Omental fat pad (tissue), 4 donors: ENCODE results near the gene OAS2. TPM values are rescaled to one million over a fixed set of nuclear protein-coding genes. Genes with fewer than 3 reads are reported as not detected.

Experiments used
- ATAC-seq: fragments of 150-250 bp; one replicate; pipeline ENCODE4 v1.9.1; 2016; ENCODE audit warnings: mild to moderate bottlenecking, moderate library complexity; ENCODE audit not compliant: low FRiP score
- DNase-seq: peaks from one replicate; pipeline ENCODE4 v3.0.0-alpha.2; 2019; ENCODE audit warnings: low spot score
- total RNA-seq, 4 donors: library from RNA; depleted of rRNA; stranded (reverse); fragments of >200 nt; gene quantifications; one replicate each; pipeline ENCODE4 v1.1.0, GENCODE V29; 2016
- TF ChIP-seq, protein P1 (sequence below), 3 donors: fragments of 450-650 bp; IDR thresholded peaks; one replicate each; pipeline ENCODE4 v1.5.1; 2016 to 2017; ENCODE audit warnings: antibody characterized with exemption in 3 of 3, mild to moderate bottlenecking in 3 of 3, moderate library complexity in 2 of 3

The OAS2 gene, protein sequence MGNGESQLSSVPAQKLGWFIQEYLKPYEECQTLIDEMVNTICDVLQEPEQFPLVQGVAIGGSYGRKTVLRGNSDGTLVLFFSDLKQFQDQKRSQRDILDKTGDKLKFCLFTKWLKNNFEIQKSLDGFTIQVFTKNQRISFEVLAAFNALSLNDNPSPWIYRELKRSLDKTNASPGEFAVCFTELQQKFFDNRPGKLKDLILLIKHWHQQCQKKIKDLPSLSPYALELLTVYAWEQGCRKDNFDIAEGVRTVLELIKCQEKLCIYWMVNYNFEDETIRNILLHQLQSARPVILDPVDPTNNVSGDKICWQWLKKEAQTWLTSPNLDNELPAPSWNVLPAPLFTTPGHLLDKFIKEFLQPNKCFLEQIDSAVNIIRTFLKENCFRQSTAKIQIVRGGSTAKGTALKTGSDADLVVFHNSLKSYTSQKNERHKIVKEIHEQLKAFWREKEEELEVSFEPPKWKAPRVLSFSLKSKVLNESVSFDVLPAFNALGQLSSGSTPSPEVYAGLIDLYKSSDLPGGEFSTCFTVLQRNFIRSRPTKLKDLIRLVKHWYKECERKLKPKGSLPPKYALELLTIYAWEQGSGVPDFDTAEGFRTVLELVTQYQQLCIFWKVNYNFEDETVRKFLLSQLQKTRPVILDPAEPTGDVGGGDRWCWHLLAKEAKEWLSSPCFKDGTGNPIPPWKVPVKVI
- 10 to 100 TPM in 3 of 4 donors, 1 to 10 TPM in 1; 8.2 to 41.9 (median 13.2) TPM for total RNA-seq

- TF ChIP-seq, protein P1, sequence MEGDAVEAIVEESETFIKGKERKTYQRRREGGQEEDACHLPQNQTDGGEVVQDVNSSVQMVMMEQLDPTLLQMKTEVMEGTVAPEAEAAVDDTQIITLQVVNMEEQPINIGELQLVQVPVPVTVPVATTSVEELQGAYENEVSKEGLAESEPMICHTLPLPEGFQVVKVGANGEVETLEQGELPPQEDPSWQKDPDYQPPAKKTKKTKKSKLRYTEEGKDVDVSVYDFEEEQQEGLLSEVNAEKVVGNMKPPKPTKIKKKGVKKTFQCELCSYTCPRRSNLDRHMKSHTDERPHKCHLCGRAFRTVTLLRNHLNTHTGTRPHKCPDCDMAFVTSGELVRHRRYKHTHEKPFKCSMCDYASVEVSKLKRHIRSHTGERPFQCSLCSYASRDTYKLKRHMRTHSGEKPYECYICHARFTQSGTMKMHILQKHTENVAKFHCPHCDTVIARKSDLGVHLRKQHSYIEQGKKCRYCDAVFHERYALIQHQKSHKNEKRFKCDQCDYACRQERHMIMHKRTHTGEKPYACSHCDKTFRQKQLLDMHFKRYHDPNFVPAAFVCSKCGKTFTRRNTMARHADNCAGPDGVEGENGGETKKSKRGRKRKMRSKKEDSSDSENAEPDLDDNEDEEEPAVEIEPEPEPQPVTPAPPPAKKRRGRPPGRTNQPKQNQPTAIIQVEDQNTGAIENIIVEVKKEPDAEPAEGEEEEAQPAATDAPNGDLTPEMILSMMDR (IDR thresholded peaks at IDR 0.05) = no peak
- DNase-seq (no peak), ATAC-seq (peak; percentile 97)
Observed at GRCh38 chr12:112978163-112979040, at the start of gene OAS2. OAS2 (plus strand) TSS chr12:112978519; CDS start chr12:112978609, 90 bp downstream.

- DNase-seq = no peak
Observed at GRCh38 chr12:112928978-112929377, 49.3 kb upstream of the OAS2 start.

DNA sequence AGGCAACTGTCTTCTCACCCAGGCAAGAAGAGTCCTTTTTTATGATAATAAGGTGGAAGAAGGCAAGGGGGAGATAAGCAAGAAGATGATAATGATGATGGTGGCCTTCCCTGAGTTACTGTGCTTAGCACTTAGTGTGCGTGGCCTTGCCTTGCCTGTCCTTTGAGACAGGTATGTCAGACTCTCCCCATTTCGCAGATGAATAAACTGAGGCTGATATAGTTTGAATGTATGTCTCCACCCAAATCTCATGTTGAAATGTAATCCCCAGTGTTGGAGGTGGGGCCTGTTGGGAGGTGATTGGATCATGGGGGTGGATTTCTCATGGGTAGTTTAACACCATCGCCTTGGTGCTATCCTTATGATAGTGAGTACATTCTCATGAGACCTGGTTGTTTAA, 48.6 kb upstream of the OAS2 start:
- TF ChIP-seq, protein P1 (IDR thresholded peaks at IDR 0.05) = no peak
- no peak for DNase-seq
- no peak for ATAC-seq

More at GRCh38 chr12:112928978-112929377, 49.3 kb upstream of the OAS2 start:
- TF ChIP-seq, protein P1 (IDR thresholded peaks at IDR 0.05) = no peak
- ATAC-seq = no peak

- no peak for ATAC-seq
- DNase-seq = no peak
- TF ChIP-seq, protein P1 (IDR thresholded peaks at IDR 0.05) = no peak
Observed at GRCh38 chr12:112930350-112930749, 48.0 kb upstream of the OAS2 start.

DNA sequence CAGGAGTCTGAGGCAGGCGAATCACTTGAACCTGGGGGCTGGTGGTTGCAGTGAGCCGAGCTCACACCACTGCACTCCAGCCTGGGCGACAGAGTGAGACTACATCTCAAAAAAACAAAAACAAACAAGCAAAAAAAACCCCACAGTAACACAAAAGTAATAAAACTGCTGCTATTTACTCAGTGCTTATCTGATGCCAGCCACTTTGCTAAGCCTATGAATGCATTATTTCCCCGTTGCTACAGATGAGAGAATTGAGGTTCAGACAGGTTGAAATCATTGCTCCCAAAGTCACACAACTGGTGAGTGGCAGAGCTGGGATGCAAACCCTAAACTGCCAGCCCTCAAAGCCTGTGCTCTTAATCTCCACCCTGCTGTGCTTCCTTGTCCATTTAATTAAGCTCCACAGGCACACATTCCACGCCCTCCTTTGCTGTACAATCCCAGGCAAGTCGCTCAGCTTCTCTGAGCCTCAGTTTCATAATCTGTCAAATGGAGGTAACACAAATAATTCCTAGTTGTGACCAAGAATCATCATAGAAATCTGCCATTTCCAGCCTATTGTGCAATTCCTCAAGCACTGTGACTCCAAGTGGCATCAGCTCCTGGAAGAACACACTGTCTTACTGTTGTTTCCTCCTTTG, 45.7 kb upstream of the OAS2 start:
- TF ChIP-seq, protein P1 (IDR thresholded peaks at IDR 0.05) = no peak
- ATAC-seq (no peak), DNase-seq (no peak)

DNA sequence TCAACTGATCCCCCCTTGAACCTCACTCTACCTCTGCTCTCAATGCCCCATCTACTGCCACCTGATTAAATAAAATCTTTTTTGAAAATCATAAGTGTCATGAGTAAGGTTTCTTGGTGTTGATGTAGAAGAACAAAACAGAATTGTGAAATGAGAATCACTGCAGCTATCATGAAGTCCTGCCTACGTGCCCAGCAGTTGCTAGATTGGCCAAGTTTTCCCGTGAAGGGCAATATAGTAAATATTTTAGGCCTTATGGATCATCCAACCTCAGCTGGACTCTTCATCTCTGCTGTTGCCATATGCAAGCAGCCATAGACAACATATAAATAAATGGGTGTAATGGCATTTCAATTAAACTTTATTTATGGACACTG, 45.2 kb upstream of the OAS2 start:
- DNase-seq (no peak), ATAC-seq (no peak)

More for the DNA sequence above, 45.2 kb upstream of the OAS2 start:
- TF ChIP-seq, protein P1 (IDR thresholded peaks at IDR 0.05) = no peak
